OCI-LY1 (cell line): Measurements from ENCODE around the gene ATXN1.
"Not testable (repeated sequence)": the region's sequence is repeated elsewhere in the genome, so short reads cannot be mapped to it uniquely, and the experiment has no call there.

ENCODE experiments used
- EZH2 ChIP-seq: fragments of 200-600 bp; sonication (generic), shearing (Covaris generic); IDR thresholded peaks from 2 replicates; pipeline ENCODE4 v1.8.0; 2017; ENCODE audit warnings: borderline replicate concordance, mixed run types, mild to moderate bottlenecking, antibody characterized with exemption, low read length, moderate library complexity, mixed read lengths
- TF ChIP-seq, protein P1 (sequence below): fragments of 200-600 bp; sonication (generic), shearing (Covaris generic); IDR thresholded peaks from 2 replicates; pipeline ENCODE4 v1.5.1; 2017; ENCODE audit warnings: mild to moderate bottlenecking, antibody characterized with exemption, low read length, moderate library complexity, mixed read lengths

DNA sequence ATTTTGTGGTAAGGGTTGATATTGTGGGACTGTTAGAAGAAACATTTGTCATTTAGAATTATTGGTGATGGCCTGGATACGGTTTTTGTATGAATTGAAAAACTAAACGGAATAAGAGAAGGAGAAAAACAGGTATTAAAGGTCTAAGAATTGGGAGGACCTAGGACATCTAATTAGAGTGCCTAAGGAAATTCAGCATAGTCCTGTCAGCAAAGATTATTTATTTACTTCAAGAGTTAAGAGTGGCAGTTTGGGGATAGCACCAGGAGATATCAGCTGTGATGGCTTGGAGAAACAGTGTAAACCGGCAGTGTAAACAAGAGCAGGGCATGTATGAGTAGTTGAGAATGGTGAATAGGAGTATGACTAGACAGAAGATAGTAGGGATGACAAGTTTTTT, 501.7 kb downstream of the ATXN1 start:
- TF ChIP-seq, protein P1, sequence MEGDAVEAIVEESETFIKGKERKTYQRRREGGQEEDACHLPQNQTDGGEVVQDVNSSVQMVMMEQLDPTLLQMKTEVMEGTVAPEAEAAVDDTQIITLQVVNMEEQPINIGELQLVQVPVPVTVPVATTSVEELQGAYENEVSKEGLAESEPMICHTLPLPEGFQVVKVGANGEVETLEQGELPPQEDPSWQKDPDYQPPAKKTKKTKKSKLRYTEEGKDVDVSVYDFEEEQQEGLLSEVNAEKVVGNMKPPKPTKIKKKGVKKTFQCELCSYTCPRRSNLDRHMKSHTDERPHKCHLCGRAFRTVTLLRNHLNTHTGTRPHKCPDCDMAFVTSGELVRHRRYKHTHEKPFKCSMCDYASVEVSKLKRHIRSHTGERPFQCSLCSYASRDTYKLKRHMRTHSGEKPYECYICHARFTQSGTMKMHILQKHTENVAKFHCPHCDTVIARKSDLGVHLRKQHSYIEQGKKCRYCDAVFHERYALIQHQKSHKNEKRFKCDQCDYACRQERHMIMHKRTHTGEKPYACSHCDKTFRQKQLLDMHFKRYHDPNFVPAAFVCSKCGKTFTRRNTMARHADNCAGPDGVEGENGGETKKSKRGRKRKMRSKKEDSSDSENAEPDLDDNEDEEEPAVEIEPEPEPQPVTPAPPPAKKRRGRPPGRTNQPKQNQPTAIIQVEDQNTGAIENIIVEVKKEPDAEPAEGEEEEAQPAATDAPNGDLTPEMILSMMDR: not testable (repeated sequence)
- TF ChIP-seq EZH2: not testable (repeated sequence)
